ENCODE results near the gene SMYD3. TPM values are rescaled to one million over a fixed set of nuclear protein-coding genes. Genes with fewer than 3 reads are reported as not detected.

The SMYD3 gene
- total and polyA plus RNA-seq, 10 of the 15 experiments (the other 5 are each of a cell fraction or from before 2014, with no cell fraction given): 18.3 to 54.0 (median 24.8) TPM

- BruUV-seq (replicated peaks): no TSS peak
- Histone ChIP-seq H3K4me3 (no peak overlapping the region), H3K27ac (ENCODE audit: control insufficient read depth, insufficient read depth) (no peak overlapping the region), H3K4me1 (ENCODE audit: control insufficient read depth, insufficient read depth, low read length) (no peaks in the 10 kb centered on the region), H4K20me1 (ENCODE audit: control insufficient read depth, insufficient read depth) (no peaks in the 10 kb centered on the region), H3K27me3 (replicated peaks in 1 of 2; ENCODE audit: control insufficient read depth in 2 of 2, insufficient read depth in 2 of 2, low read length in 1 of 2) (no peaks in the 10 kb centered on the region), H3K36me3 (ENCODE audit: control insufficient read depth in 2 of 2, insufficient read depth in 2 of 2, low read length in 1 of 2) (no peaks in the 10 kb centered on the region), H3K9me3 (replicated peaks; ENCODE audit: control insufficient read depth, insufficient read depth, low read length) (peaks cover 3% of the 10 kb centered on the region; the same call in 1 of the 3 replicates), H3K79me2 (ENCODE audit: control insufficient read depth, insufficient read depth, low read length) (no peaks in the 10 kb centered on the region), H2AFZ (ENCODE audit: control insufficient read depth, low read depth, low read length) (no peak overlapping the region), H3K4me2 (ENCODE audit: control insufficient read depth, insufficient read depth) (no peak overlapping the region), H3K9ac (ENCODE audit: control insufficient read depth, insufficient read depth, low read length) (no peak overlapping the region)
- ChIA-PET SMC1A (ENCODE audit: uncharacterized antibody, unreplicated experiment) (interaction anchor here (1.1 kb wide), 1 partner anchor 115 kb away, joined by 3 read pairs; no protein-coding TSS in a partner anchor), RAD21 (ENCODE audit: unreplicated experiment) (no interaction called here), POLR2A (no interaction called here), CTCF (no interaction called here)
- TF ChIP-seq STAT1 (conservative IDR thresholded peaks at IDR 0.05): no peak
- TF ChIP-seq CBX5 (IDR thresholded peaks at IDR 0.05; ENCODE audit: low read depth): no peak
- TF ChIP-seq BCLAF1 (IDR thresholded peaks at IDR 0.05): no peak
- TF ChIP-seq RELB (IDR thresholded peaks at IDR 0.05; ENCODE audit: low read depth): no peak
- no peak for TF ChIP-seq MEF2A (IDR thresholded peaks at IDR 0.05; ENCODE audit: insufficient read depth, low read depth, low read length)
- in situ Hi-C loops (cut with MboI): no loop called here
- FAIRE-seq (no peak), DNase-seq (ENCODE audit: low read depth, low spot score) (no peak), ATAC-seq (no peak)
- intact Hi-C loops (cut with micrococcal nuclease; ENCODE audit: unreplicated experiment): no loop called here
- 84% methylated on average over 21 of the region's 25 CpGs for WGBS (ENCODE audit: insufficient coverage, insufficient replicate concordance, low lambda C conversion rate, missing lambda C conversion rate)
Observed at GRCh38 chr1:246146804-246147523, 360.1 kb downstream of the SMYD3 start.
